ENCODE data around the gene DEFB123. TPM values are rescaled to one million over a fixed set of nuclear protein-coding genes. Genes with fewer than 3 reads are reported as not detected.

Gene DEFB123
- total RNA-seq, 6 experiments from 2014 or later = not detected

DNA sequence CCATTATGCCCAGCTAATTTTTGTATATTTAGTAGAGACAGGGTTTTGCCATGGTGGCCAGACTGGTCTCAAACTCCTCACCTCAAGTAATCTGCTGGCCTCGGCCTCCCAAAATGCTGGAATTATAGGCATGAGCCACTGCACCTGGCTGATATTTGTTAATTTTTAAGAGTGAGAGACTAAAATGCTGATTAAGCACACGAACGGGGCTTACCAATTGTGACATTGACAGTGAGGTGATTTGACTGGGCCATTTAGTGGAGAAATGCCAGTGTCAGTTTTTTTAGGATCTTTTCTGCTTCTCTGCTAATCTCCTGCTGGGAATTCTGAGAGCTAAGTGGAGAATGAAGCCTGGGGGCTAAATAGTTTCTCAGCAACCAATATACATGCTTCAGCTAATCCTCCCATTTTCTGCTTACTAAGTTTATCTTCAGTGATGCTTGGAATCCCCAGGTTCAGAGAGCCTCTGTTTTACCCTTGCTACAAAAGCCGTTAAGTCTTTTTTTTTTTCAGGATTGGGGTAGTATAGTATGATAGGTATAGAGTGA, 9.8 kb upstream of the DEFB123 start:
- H3K36me3 ChIP-seq = no peaks in the 10 kb centered on the region
- no peak overlapping the region for H3K4me3 ChIP-seq
- DNase-seq (no peak), ATAC-seq (no peak)
- TF ChIP-seq POLR2A (IDR thresholded peaks at IDR 0.05) = no peak
- TF ChIP-seq CTCF (IDR thresholded peaks at IDR 0.05) = no peak
- intact Hi-C loops (cut with DNase I) = no loop called here
- H3K9me3 ChIP-seq = no peaks in the 10 kb centered on the region
- WGBS (ENCODE audit: insufficient coverage, low coverage, low lambda C conversion rate, missing lambda C conversion rate) = 46% methylated on average over 4 of the region's 4 CpGs
- H3K27ac ChIP-seq = no peak overlapping the region
- H3K4me1 ChIP-seq = no peaks in the 10 kb centered on the region
- no peaks in the 10 kb centered on the region for H3K27me3 ChIP-seq

DNA sequence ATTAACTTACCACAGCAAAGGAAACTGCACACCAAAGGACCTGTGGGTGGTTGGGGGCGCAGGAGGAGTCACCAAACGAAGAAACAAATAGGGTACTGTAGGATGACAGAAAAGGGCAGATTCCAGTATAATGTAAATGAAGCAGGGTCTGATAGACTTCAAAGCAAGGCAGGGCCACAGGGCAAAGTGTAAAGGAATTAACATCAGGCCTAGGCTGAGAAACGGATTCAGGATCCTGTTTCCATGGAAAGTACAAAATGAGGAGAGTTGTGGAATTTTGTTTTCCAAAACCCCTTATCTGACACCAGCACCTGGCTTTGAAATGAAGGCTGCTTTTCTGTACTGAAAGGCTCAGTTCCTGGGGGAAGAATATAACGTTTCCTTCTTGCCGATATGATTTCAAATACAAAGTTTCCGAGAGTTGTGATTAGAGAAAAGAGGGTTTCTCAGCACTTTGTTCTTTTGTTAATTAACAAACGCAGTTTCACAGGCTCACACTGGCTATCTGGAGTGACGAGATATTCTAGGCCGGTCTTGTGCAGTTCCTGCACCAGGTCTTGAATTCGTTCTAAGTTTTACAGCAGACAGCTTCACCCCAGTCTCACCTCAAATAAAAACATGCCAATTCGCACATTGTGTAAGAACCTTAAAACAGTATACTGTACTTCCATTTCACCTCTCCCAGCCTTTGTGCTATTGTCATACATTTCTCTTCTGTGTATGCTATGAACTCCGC, 5.8 kb downstream of the DEFB123 start:
- H3K4me3 ChIP-seq = no peak overlapping the region
- intact Hi-C loops (cut with DNase I) = no loop called here
- H3K27ac ChIP-seq = no peak overlapping the region
- H3K4me1 ChIP-seq = no peaks in the 10 kb centered on the region
- no peaks in the 10 kb centered on the region for H3K9me3 ChIP-seq
- DNase-seq (no peak), ATAC-seq (no peak)
- H3K27me3 ChIP-seq = no peaks in the 10 kb centered on the region
- no peaks in the 10 kb centered on the region for H3K36me3 ChIP-seq
- TF ChIP-seq POLR2A (IDR thresholded peaks at IDR 0.05) = no peak
- TF ChIP-seq CTCF (IDR thresholded peaks at IDR 0.05) = no peak
- 54% methylated on average over 12 of the region's 12 CpGs for WGBS (ENCODE audit: insufficient coverage, low coverage, low lambda C conversion rate, missing lambda C conversion rate)

DNA sequence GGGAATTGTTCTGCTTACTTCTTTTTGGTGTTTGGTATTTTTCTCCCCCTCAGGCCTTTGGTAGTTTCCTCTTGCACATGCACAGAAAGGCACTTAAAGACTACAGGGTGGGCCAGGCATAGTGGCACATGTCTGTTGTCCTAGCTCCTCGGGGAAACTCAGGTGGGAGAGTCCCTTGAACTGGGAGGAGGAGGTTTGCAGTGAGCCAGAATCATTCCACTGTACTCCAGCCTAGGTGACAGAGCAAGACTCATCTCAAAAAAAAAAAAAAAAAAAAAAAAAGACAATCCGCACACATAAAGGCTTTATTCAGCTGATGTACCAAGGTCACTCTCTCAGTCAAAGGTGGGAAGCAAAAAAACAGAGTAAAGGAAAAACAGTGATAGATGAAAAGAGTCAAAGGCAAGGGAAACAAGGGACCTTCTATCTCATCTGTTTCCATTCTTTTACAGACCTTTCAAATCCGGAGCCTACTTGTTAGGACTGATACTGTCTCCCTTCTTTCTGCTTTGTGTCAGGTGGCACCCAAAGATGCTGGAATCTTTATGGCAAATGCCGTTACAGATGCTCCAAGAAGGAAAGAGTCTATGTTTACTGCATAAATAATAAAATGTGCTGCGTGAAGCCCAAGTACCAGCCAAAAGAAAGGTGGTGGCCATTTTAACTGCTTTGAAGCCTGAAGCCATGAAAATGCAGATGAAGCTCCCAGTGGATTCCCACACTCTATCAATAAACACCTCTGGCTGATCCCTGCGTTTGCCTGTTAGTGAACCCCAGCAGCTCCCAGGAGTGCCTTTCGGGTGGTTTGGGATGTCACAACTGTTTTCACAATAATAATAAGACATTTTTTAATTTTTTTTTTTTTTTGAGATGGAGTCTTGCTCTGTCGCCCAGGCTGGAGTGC, 9.3 kb downstream of the DEFB123 start:
- TF ChIP-seq POLR2A (IDR thresholded peaks at IDR 0.05) (no peak), CTCF (IDR thresholded peaks at IDR 0.05) (no peak)
- WGBS (ENCODE audit: insufficient coverage, low coverage, low lambda C conversion rate, missing lambda C conversion rate) = 52% methylated on average over 8 of the region's 8 CpGs
- no peak for ATAC-seq
- H3K4me1 ChIP-seq = no peaks in the 10 kb centered on the region
- H3K36me3 ChIP-seq = no peaks in the 10 kb centered on the region
- H3K27me3 ChIP-seq = no peaks in the 10 kb centered on the region
- DNase-seq = no peak
- H3K27ac ChIP-seq = no peak overlapping the region
- no peaks in the 10 kb centered on the region for H3K9me3 ChIP-seq
- H3K4me3 ChIP-seq = no peak overlapping the region
- intact Hi-C loops (cut with DNase I) = no loop called here

- H3K36me3 ChIP-seq = no peaks in the 10 kb centered on the region
- WGBS (ENCODE audit: insufficient coverage, low coverage, low lambda C conversion rate, missing lambda C conversion rate) = 20% methylated on average over 2 of the region's 2 CpGs
- ATAC-seq (no peak), DNase-seq (no peak)
- H3K27me3 ChIP-seq = peaks cover 0 to 1% of the 10 kb centered on the region in 2 donors
- H3K4me3 ChIP-seq = no peak overlapping the region
- H3K9me3 ChIP-seq = no peaks in the 10 kb centered on the region
- intact Hi-C loops (cut with DNase I) = no loop called here
- TF ChIP-seq POLR2A (IDR thresholded peaks at IDR 0.05) = no peak
- TF ChIP-seq CTCF (IDR thresholded peaks at IDR 0.05) = no peak
- H3K4me1 ChIP-seq = no peaks in the 10 kb centered on the region
- no peak overlapping the region for H3K27ac ChIP-seq
Observed at GRCh38 chr20:31452575-31452974, 12.1 kb downstream of the DEFB123 start.
